HL-60 (cell line): ENCODE results near the gene NCBP3.

Experiments used
- DNase-seq, 2 experiments: peaks; one replicate each; pipeline ENCODE4 v3.0.0-alpha.2; 2010 to 2020; ENCODE audit warnings: low read depth in 1 of 2, low spot score in 1 of 2
- H3K27ac ChIP-seq: fragments of 250-450 bp; sonication (Bioruptor Pico); replicated peaks from 2 replicates; pipeline ENCODE4 v1.5.1; 2020; ENCODE audit warnings: mild to moderate bottlenecking, moderate library complexity
- H3K27me3 ChIP-seq: fragments of 250-450 bp; sonication (Bioruptor Pico); 2 replicates; pipeline ENCODE4 v1.5.1; 2021; ENCODE audit warnings: mild to moderate bottlenecking, moderate library complexity; ENCODE audit not compliant: insufficient read depth, poor library complexity, severe bottlenecking
- H3K4me3 ChIP-seq: replicated peaks from 2 replicates; pipeline ENCODE4 v1.5.1; 2011; ENCODE audit warnings: mild to moderate bottlenecking, control low read depth, low read length; ENCODE audit not compliant: insufficient read depth
- GABPA ChIP-seq: IDR thresholded peaks from 2 replicates; pipeline ENCODE4 v1.6.1; 2012; ENCODE audit warnings: low read depth
- POLR2AphosphoS5 ChIP-seq: IDR thresholded peaks from 2 replicates; pipeline ENCODE4 v1.6.1; 2012; ENCODE audit warnings: low read depth
- SPI1 ChIP-seq: IDR thresholded peaks from 2 replicates; pipeline ENCODE4 v1.6.1; 2012; ENCODE audit warnings: low read depth, mild to moderate bottlenecking, borderline replicate concordance
- TF ChIP-seq, protein P1 (sequence below): IDR thresholded peaks from one replicate; pipeline ENCODE4 v1.5.1; 2011; ENCODE audit warnings: low read length, control low read depth, inconsistent platforms; ENCODE audit not compliant: insufficient read depth
- TF ChIP-seq, protein P2 (sequence below): IDR thresholded peaks from 2 replicates; pipeline ENCODE4 v1.6.1; 2012; ENCODE audit warnings: low read depth; ENCODE audit not compliant: insufficient replicate concordance

Gene NCBP3

GRCh38 chr17:3834811-3835210, 11.2 kb downstream of the NCBP3 start:
- TF ChIP-seq, protein P1, sequence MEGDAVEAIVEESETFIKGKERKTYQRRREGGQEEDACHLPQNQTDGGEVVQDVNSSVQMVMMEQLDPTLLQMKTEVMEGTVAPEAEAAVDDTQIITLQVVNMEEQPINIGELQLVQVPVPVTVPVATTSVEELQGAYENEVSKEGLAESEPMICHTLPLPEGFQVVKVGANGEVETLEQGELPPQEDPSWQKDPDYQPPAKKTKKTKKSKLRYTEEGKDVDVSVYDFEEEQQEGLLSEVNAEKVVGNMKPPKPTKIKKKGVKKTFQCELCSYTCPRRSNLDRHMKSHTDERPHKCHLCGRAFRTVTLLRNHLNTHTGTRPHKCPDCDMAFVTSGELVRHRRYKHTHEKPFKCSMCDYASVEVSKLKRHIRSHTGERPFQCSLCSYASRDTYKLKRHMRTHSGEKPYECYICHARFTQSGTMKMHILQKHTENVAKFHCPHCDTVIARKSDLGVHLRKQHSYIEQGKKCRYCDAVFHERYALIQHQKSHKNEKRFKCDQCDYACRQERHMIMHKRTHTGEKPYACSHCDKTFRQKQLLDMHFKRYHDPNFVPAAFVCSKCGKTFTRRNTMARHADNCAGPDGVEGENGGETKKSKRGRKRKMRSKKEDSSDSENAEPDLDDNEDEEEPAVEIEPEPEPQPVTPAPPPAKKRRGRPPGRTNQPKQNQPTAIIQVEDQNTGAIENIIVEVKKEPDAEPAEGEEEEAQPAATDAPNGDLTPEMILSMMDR: no peak
- TF ChIP-seq, protein P2, sequence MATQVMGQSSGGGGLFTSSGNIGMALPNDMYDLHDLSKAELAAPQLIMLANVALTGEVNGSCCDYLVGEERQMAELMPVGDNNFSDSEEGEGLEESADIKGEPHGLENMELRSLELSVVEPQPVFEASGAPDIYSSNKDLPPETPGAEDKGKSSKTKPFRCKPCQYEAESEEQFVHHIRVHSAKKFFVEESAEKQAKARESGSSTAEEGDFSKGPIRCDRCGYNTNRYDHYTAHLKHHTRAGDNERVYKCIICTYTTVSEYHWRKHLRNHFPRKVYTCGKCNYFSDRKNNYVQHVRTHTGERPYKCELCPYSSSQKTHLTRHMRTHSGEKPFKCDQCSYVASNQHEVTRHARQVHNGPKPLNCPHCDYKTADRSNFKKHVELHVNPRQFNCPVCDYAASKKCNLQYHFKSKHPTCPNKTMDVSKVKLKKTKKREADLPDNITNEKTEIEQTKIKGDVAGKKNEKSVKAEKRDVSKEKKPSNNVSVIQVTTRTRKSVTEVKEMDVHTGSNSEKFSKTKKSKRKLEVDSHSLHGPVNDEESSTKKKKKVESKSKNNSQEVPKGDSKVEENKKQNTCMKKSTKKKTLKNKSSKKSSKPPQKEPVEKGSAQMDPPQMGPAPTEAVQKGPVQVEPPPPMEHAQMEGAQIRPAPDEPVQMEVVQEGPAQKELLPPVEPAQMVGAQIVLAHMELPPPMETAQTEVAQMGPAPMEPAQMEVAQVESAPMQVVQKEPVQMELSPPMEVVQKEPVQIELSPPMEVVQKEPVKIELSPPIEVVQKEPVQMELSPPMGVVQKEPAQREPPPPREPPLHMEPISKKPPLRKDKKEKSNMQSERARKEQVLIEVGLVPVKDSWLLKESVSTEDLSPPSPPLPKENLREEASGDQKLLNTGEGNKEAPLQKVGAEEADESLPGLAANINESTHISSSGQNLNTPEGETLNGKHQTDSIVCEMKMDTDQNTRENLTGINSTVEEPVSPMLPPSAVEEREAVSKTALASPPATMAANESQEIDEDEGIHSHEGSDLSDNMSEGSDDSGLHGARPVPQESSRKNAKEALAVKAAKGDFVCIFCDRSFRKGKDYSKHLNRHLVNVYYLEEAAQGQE: no peak
- TF ChIP-seq GABPA (no peak), POLR2AphosphoS5 (no peak), SPI1 (peak; percentile 78)
- Histone ChIP-seq H3K27ac (peak overlapping the region; percentile 78), H3K27me3 (no peaks in the 10 kb centered on the region), H3K4me3 (no peak overlapping the region)
- peak; percentile 41 to 79 for DNase-seq

- H3K27me3 ChIP-seq: no peaks in the 10 kb centered on the region
- no peak for DNase-seq
- H3K4me3 ChIP-seq: no peak overlapping the region
- TF ChIP-seq, protein P2: no peak
- TF ChIP-seq, protein P1: no peak
- TF ChIP-seq GABPA (no peak), SPI1 (no peak), POLR2AphosphoS5 (no peak)
- H3K27ac ChIP-seq: no peak overlapping the region
Observed at GRCh38 chr17:3828852-3829232, 17.2 kb downstream of the NCBP3 start.

- TF ChIP-seq POLR2AphosphoS5: no peak
- TF ChIP-seq, protein P2: no peak
- TF ChIP-seq GABPA: no peak
- TF ChIP-seq SPI1: no peak
- TF ChIP-seq, protein P1: no peak
- Histone ChIP-seq H3K27me3 (no peaks in the 10 kb centered on the region), H3K4me3 (no peak overlapping the region), H3K27ac (no peak overlapping the region)
- no peak for DNase-seq
Observed at GRCh38 chr17:3828151-3828851, 17.7 kb downstream of the NCBP3 start.
